ENCODE measurements around the gene TJP2. TPM values are rescaled to one million over a fixed set of nuclear protein-coding genes. Genes with fewer than 3 reads are reported as not detected.

Gene TJP2
- polyA plus RNA-seq, 1 donor from 2014 or later = 3.1 TPM

GRCh38 chr9:69260161-69260560 lies 86.1 kb downstream of the TJP2 start:
- Histone ChIP-seq H3K9me3 (ENCODE audit: low read length) (no peaks in the 10 kb centered on the region), H2AFZ (ENCODE audit: low read depth, low read length) (no peak overlapping the region), H3K27me3 (ENCODE audit: insufficient read depth, low read depth, low read length) (no peaks in the 10 kb centered on the region), H3K9ac (ENCODE audit: low read length) (no peak overlapping the region), H3K9me2 (ENCODE audit: insufficient read depth, low read length) (no peaks in the 10 kb centered on the region), H3K4me3 (ENCODE audit: low read length) (no peak overlapping the region), H3F3A (ENCODE audit: insufficient read depth, low read length, poor library complexity, severe bottlenecking) (no peaks in the 10 kb centered on the region), H3K36me3 (ENCODE audit: insufficient read depth, low read length) (no peaks in the 10 kb centered on the region), H4K20me1 (ENCODE audit: insufficient read depth) (no peaks in the 10 kb centered on the region), H3K4me2 (ENCODE audit: low read length) (no peak overlapping the region), H3K79me2 (replicated peaks; ENCODE audit: insufficient read depth, low read length) (no peaks in the 10 kb centered on the region), H3K27ac (ENCODE audit: low read length) (no peak overlapping the region)
- TF ChIP-seq TAF1 (IDR thresholded peaks at IDR 0.05; ENCODE audit: low read depth) (no peak), EP300 (conservative IDR thresholded peaks at IDR 0.05; ENCODE audit: poor library complexity, severe bottlenecking) (no peak), SMC3 (conservative IDR thresholded peaks at IDR 0.05; ENCODE audit: poor library complexity) (no peak), POLR2AphosphoS5 (IDR thresholded peaks at IDR 0.05) (no peak), REST (IDR thresholded peaks at IDR 0.05; ENCODE audit: borderline replicate concordance) (no peak), CTCF (IDR thresholded peaks at IDR 0.05; ENCODE audit: poor library complexity, severe bottlenecking) (no peak), MXI1 (conservative IDR thresholded peaks at IDR 0.05; ENCODE audit: poor library complexity, severe bottlenecking) (no peak), EZH2 (IDR thresholded peaks at IDR 0.05; ENCODE audit: borderline replicate concordance, insufficient read depth, low read length, poor library complexity, severe bottlenecking) (no peak), RAD21 (conservative IDR thresholded peaks at IDR 0.05) (no peak)

DNA sequence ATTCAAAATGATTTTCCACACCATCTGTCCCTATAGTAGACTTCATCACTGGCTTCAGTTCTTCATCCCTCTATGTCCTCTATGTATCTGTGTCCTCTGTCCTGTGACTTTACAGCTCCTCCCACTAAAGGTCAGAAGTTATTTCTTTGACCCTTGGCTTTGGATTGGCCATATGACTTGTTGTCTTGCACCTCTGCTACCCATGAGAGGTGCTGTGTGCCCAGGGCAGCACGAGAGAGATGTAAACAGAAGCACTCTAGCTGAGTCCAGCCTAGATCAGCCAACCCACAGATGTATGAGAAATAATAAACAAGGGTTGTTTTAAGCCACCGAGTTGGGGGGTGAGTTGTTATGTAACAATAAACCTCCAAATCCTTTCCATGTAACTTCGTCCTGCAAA lies 87.6 kb downstream of the TJP2 start:
- TF ChIP-seq SMC3 (conservative IDR thresholded peaks at IDR 0.05; ENCODE audit: poor library complexity) = no peak
- no peak for TF ChIP-seq RAD21 (conservative IDR thresholded peaks at IDR 0.05)
- no peak for TF ChIP-seq REST (IDR thresholded peaks at IDR 0.05; ENCODE audit: borderline replicate concordance)
- no peak for TF ChIP-seq TAF1 (IDR thresholded peaks at IDR 0.05; ENCODE audit: low read depth)
- no peak for TF ChIP-seq MXI1 (conservative IDR thresholded peaks at IDR 0.05; ENCODE audit: poor library complexity, severe bottlenecking)
- TF ChIP-seq EZH2 (IDR thresholded peaks at IDR 0.05; ENCODE audit: borderline replicate concordance, insufficient read depth, low read length, poor library complexity, severe bottlenecking) = no peak
- no peak for TF ChIP-seq EP300 (conservative IDR thresholded peaks at IDR 0.05; ENCODE audit: poor library complexity, severe bottlenecking)
- no peak for TF ChIP-seq CTCF (IDR thresholded peaks at IDR 0.05; ENCODE audit: poor library complexity, severe bottlenecking)
- no peak for TF ChIP-seq POLR2AphosphoS5 (IDR thresholded peaks at IDR 0.05)
- Histone ChIP-seq H3F3A (ENCODE audit: insufficient read depth, low read length, poor library complexity, severe bottlenecking) (no peaks in the 10 kb centered on the region), H3K4me2 (ENCODE audit: low read length) (no peak overlapping the region), H3K36me3 (ENCODE audit: insufficient read depth, low read length) (no peaks in the 10 kb centered on the region), H3K27me3 (ENCODE audit: insufficient read depth, low read depth, low read length) (no peaks in the 10 kb centered on the region), H3K9ac (ENCODE audit: low read length) (no peak overlapping the region), H3K27ac (ENCODE audit: low read length) (no peak overlapping the region), H3K79me2 (replicated peaks; ENCODE audit: insufficient read depth, low read length) (no peaks in the 10 kb centered on the region), H3K4me3 (ENCODE audit: low read length) (no peak overlapping the region), H3K9me2 (ENCODE audit: insufficient read depth, low read length) (no peaks in the 10 kb centered on the region), H2AFZ (ENCODE audit: low read depth, low read length) (no peak overlapping the region), H4K20me1 (ENCODE audit: insufficient read depth) (no peaks in the 10 kb centered on the region), H3K9me3 (ENCODE audit: low read length) (no peaks in the 10 kb centered on the region)

Measured in neural cell (in vitro differentiated cells).